Large intestine (tissue), 12 donors: Measurements from ENCODE around the gene THRB. TPM values are rescaled to one million over a fixed set of nuclear protein-coding genes. Genes with fewer than 3 reads are reported as not detected.

Experiments used
- DNase-seq, 2 donors: peaks; one replicate each; pipeline versions ENCODE4 v3.0.0 to v3.0.0-alpha.2; 2013
- H3K27ac ChIP-seq: one replicate; pipeline ENCODE4 v1.5.1; 2013; ENCODE audit warnings: low read length
- H3K27me3 ChIP-seq: 2 replicates; pipeline ENCODE4 v1.6.1; 2013; ENCODE audit warnings: low read length; ENCODE audit not compliant: control insufficient read depth, insufficient read depth
- H3K36me3 ChIP-seq: 2 replicates; pipeline ENCODE4 v1.6.1; 2013; ENCODE audit warnings: low read length; ENCODE audit not compliant: control insufficient read depth, insufficient read depth
- H3K4me1 ChIP-seq: one replicate; pipeline ENCODE4 v1.6.1; 2013; ENCODE audit warnings: low read length; ENCODE audit not compliant: control insufficient read depth, insufficient read depth
- H3K4me3 ChIP-seq: one replicate; pipeline ENCODE4 v1.5.1; 2013; ENCODE audit warnings: low read length
- H3K9me3 ChIP-seq: one replicate; pipeline ENCODE4 v1.6.1; 2013; ENCODE audit warnings: mild to moderate bottlenecking, low read depth, low read length, moderate library complexity; ENCODE audit not compliant: control insufficient read depth
- WGBS: methylation state at CpG from one replicate; pipeline ENCODE4 v1.1.5; 2013; ENCODE audit warnings: low lambda C conversion rate; ENCODE audit not compliant: insufficient coverage; 5-methylcytosine and 5-hydroxymethylcytosine counted together
- long read RNA-seq, 11 donors: transcript quantifications; one replicate each; lab custom pipeline, GENCODE V29; 2026
- polyA plus RNA-seq: library from polyadenylated mRNA; unstranded; fragments of 120-200 nt; gene quantifications from one replicate; pipeline ENCODE4 v1.2.1, GENCODE V29; 2013

Gene THRB
- polyA plus RNA-seq = 38.3 TPM
- long read RNA-seq, donor 1, partial matches to known transcripts = 10 of 10 reads
- long read RNA-seq, donor 1, other reads (novel, unspliced or antisense) = 0 of 10 reads
- long read RNA-seq, donor 2, full-length matches to known transcripts = 1 of 6 reads
- long read RNA-seq, donor 2, partial matches to known transcripts = 5 of 6 reads
- long read RNA-seq, donor 2, other reads (novel, unspliced or antisense) = 0 of 6 reads
- long read RNA-seq, donor 3 = 0 reads
- long read RNA-seq, donor 4, partial matches to known transcripts = 0 of 1 reads
- long read RNA-seq, donor 4, other reads (novel, unspliced or antisense) = 0 of 1 reads
- long read RNA-seq, donor 5 = 0 reads
- long read RNA-seq, donor 6, full-length matches to known transcripts = 1 of 1 reads
- long read RNA-seq, donor 6, partial matches to known transcripts = 0 of 1 reads
- long read RNA-seq, donor 6, other reads (novel, unspliced or antisense) = 0 of 1 reads
- long read RNA-seq, donor 7 = 0 reads
- long read RNA-seq, donor 8, full-length matches to known transcripts = 2 of 2 reads
- long read RNA-seq, donor 8, partial matches to known transcripts = 0 of 2 reads
- long read RNA-seq, donor 8, other reads (novel, unspliced or antisense) = 0 of 2 reads
- long read RNA-seq, donor 9 = 0 reads
- long read RNA-seq, donor 10, full-length matches to known transcripts = 1 of 11 reads
- long read RNA-seq, donor 10, partial matches to known transcripts = 10 of 11 reads
- long read RNA-seq, donor 10, other reads (novel, unspliced or antisense) = 0 of 11 reads
- long read RNA-seq, donor 11, full-length matches to known transcripts = 1 of 1 reads
- long read RNA-seq, donor 11, partial matches to known transcripts = 0 of 1 reads
- long read RNA-seq, donor 11, other reads (novel, unspliced or antisense) = 0 of 1 reads

DNA sequence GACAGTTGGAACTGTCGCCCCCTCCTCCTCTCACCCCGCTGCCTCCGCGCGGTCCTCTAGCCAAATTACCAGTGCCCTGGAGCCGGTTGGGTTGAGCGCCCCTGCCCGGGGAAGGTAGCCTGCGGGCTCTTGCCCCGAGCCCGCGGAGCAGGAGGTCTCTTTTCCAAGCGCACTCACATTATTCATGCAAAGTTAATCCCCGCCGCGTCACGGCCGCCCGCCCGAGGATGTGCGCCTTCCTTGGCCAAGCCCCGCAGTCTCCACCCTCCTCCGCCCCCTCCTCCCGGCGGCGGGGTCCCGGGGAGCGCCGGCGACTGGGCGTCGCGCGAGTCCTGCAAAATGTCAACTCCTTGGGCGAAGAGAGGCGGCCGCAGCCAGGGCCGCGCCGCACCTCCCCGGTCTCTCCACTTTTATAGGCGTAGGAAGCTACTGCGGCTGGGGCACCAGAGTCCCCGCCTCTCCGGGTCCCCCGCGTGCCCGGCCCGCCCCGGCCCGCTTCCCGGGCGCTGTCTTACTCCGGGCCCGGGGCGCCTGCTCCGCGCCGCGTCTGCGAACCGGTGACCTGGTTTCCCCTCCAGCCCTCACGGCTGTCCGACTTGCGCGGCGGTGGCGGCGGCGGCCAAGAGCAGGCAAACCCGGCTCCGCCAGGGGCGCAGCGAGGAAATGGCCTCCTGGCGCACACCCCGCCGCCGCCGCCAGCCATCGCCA, at the start of gene THRB:
TSS of gene THRB (minus strand) at position 233 of the 708 bp plus-strand sequence.
- Histone ChIP-seq H3K4me1 (peaks cover 14% of the 10 kb centered on the region), H3K9me3 (peaks cover 3% of the 10 kb centered on the region), H3K36me3 (no peaks in the 10 kb centered on the region), H3K27me3 (peaks cover 13% of the 10 kb centered on the region), H3K27ac (peak within 1 kb of the TSS; percentile 90), H3K4me3 (peak within 1 kb of the TSS; percentile 89)
- WGBS = no CpG with 5 or more reads among the region's 80 CpGs
- peak; percentile 66 to 90 for DNase-seq

- no peak for DNase-seq
- WGBS = no CpG with 5 or more reads among the region's 1 CpG
- no peaks in the 10 kb centered on the region for H3K4me1 ChIP-seq
- H3K4me3 ChIP-seq = no peak overlapping the region
- H3K36me3 ChIP-seq = no peaks in the 10 kb centered on the region
- H3K9me3 ChIP-seq = no peaks in the 10 kb centered on the region
- no peak overlapping the region for H3K27ac ChIP-seq
- H3K27me3 ChIP-seq = no peaks in the 10 kb centered on the region
Measured at GRCh38 chr3:24541935-24542334, 47.3 kb upstream of the THRB start.

DNA sequence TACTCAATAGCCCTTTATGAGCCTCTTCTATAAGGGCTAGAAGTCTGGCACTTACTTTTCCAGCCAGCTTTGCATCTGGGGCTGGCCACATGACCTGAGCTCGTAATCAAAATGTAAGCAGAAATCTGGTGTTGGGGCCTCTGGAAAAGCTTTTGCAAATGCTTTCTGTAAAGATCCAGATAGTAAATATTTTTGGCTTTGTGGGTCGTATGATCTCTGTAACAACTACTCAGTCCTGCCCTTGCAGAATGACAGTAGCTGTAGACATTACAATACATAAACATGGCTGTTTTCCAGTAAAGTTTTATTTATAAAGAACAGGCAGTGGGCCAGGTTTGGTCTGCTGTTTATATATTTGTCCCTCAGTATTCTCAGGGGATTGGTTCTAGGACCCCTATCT, 46.2 kb upstream of the THRB start:
- no peak for DNase-seq
- no peak overlapping the region for H3K27ac ChIP-seq
- H3K4me1 ChIP-seq = no peaks in the 10 kb centered on the region
- no peaks in the 10 kb centered on the region for H3K27me3 ChIP-seq
- H3K9me3 ChIP-seq = no peaks in the 10 kb centered on the region
- no peak overlapping the region for H3K4me3 ChIP-seq
- no CpG with 5 or more reads among the region's 2 CpGs for WGBS
- H3K36me3 ChIP-seq = no peaks in the 10 kb centered on the region

DNA sequence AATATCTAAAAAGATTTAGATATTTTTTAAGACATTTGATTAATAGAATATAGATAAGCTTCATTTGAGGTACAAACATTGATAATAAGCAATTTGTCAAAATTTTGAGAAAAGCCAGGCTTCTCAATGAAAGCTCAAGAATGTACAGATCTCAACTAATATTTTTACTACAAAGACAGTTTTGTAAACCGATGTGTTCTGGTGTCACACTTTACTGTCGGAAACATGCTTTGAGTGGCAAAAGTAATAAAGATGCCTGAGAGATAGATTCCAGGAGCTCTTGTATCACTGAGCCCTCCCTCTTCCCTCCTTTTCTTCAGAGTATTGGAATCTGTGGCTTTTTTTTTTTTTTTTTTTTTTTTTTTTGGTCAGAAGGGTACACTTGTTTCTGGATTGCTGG, 45.0 kb upstream of the THRB start:
- Histone ChIP-seq H3K27me3 (no peaks in the 10 kb centered on the region), H3K36me3 (no peaks in the 10 kb centered on the region), H3K9me3 (no peaks in the 10 kb centered on the region), H3K4me3 (no peak overlapping the region), H3K4me1 (no peaks in the 10 kb centered on the region), H3K27ac (no peak overlapping the region)
- no peak for DNase-seq
- WGBS = no CpG with 5 or more reads among the region's 2 CpGs

DNA sequence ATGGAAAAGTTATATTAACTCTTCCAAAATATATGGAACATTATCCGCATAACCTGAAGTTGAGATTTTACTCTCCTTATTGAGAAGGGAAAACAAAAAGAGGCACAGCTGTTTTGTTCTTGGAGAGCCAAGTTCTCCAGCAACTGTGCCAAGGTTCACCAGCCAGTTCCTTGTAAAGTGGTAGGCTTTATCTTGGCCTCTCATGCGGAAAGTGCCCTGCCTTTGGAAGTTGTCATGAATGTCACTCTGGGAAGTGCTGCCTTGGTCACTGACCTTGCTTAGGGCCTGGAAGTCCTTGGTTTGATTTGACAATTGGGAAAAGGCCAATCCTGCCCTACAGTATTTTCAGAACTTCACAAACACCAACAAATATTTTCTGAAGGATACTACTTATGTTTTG, 44.2 kb upstream of the THRB start:
- Histone ChIP-seq H3K9me3 (no peaks in the 10 kb centered on the region), H3K4me1 (no peaks in the 10 kb centered on the region), H3K4me3 (no peak overlapping the region), H3K36me3 (no peaks in the 10 kb centered on the region), H3K27ac (no peak overlapping the region), H3K27me3 (no peaks in the 10 kb centered on the region)
- 100% methylated on average over 1 of the region's 2 CpGs for WGBS
- DNase-seq = peak; percentile 42 to 55

- DNase-seq = no peak
- H3K4me3 ChIP-seq = no peak overlapping the region
- H3K36me3 ChIP-seq = no peaks in the 10 kb centered on the region
- WGBS = 77% methylated on average over 3 of the region's 10 CpGs
- H3K4me1 ChIP-seq = no peaks in the 10 kb centered on the region
- no peaks in the 10 kb centered on the region for H3K27me3 ChIP-seq
- H3K27ac ChIP-seq = no peak overlapping the region
- H3K9me3 ChIP-seq = no peaks in the 10 kb centered on the region
Measured at GRCh38 chr3:24533561-24534193, 39.0 kb upstream of the THRB start.

DNA sequence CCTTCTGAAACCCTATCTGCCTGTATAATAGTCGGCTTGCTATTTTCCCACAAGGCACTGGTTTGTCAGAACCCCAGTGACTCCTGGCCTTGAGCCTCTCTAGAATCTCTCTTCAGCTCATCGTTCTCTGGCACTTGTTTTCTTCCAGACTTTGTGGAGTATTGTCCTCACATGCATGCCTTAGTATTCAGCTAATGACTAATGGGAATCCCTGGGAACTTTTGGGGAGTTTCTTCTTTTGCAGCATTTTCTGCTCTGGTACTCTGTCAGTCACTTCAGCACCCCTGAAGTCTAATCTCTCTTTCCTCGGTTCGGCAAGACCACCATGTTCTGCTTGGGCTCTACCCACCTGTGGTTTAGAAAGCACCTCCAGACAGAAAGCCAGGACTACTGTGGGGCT, 35.8 kb upstream of the THRB start:
- H3K27me3 ChIP-seq = no peaks in the 10 kb centered on the region
- DNase-seq = no peak
- H3K9me3 ChIP-seq = no peaks in the 10 kb centered on the region
- no peaks in the 10 kb centered on the region for H3K36me3 ChIP-seq
- no peak overlapping the region for H3K4me3 ChIP-seq
- 100% methylated on average over 2 of the region's 4 CpGs for WGBS
- H3K27ac ChIP-seq = no peak overlapping the region
- H3K4me1 ChIP-seq = no peaks in the 10 kb centered on the region

- H3K4me1 ChIP-seq = peaks cover 6% of the 10 kb centered on the region
- H3K27ac ChIP-seq = no peak overlapping the region
- no peaks in the 10 kb centered on the region for H3K9me3 ChIP-seq
- H3K36me3 ChIP-seq = no peaks in the 10 kb centered on the region
- H3K27me3 ChIP-seq = no peaks in the 10 kb centered on the region
- H3K4me3 ChIP-seq = no peak overlapping the region
- no peak for DNase-seq
Measured at GRCh38 chr3:24529210-24529609, 34.6 kb upstream of the THRB start.

GRCh38 chr3:24526640-24527212, 32.1 kb upstream of the THRB start:
- WGBS = no CpG with 5 or more reads among the region's 2 CpGs
- Histone ChIP-seq H3K27me3 (no peaks in the 10 kb centered on the region), H3K27ac (no peak overlapping the region), H3K36me3 (no peaks in the 10 kb centered on the region), H3K4me3 (no peak overlapping the region), H3K9me3 (no peaks in the 10 kb centered on the region), H3K4me1 (peaks cover 21% of the 10 kb centered on the region)
- no peak for DNase-seq
